ENCODE measurements around the gene SIGLEC11.
A peak's percentile ranks its signal among the peaks of the same experiment; 100 is the strongest.
"Not testable (repeated sequence)": the region's sequence is repeated elsewhere in the genome, so short reads cannot be mapped to it uniquely, and the experiment has no call there.

SIGLEC11 gene

DNA sequence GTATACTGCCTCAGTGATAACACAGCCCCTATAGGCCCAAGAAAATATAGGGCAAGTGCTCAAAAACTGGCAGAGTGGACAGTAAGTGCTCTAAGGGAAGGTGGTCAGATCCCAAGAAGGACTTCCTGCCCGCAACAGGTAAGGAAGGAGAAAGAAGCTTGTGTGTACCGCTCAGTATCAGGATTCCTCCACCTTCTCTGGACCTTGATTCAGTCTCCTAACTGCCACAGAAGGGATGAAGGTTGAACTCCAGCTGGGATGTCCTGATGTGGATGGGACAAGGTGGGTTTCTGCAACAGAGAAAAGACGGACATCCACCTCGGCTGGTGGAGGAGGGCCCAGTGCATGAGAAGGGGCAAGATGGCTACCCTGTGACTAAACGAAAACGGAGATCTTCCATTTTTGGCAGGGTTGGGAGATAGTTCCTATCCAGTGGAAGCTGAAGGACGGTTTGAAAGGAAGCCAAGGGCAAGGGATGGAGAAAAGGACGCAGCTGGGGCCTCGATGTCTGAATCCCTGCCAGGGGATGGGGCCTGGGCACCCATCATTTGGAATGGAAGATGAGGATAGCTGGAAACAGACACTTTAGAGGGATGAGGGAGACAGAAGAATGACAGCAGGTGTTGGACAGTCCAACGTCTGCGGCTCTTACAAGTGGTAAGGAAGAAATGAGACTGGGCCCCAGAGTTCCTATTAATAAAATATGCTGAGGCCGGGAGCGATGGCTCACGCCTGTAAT is 33.3 kb downstream of the SIGLEC11 start:
- no peak for DNase-seq (ENCODE audit: low spot score)
- no peak for FAIRE-seq

GRCh38 chr19:49926515-49926914 is 34.5 kb downstream of the SIGLEC11 start:
- no peak for DNase-seq (ENCODE audit: low spot score)
- FAIRE-seq: no peak

- no peak for DNase-seq (ENCODE audit: low spot score)
- no peak for FAIRE-seq
Measured at GRCh38 chr19:49925486-49925885, 35.5 kb downstream of the SIGLEC11 start.

DNA sequence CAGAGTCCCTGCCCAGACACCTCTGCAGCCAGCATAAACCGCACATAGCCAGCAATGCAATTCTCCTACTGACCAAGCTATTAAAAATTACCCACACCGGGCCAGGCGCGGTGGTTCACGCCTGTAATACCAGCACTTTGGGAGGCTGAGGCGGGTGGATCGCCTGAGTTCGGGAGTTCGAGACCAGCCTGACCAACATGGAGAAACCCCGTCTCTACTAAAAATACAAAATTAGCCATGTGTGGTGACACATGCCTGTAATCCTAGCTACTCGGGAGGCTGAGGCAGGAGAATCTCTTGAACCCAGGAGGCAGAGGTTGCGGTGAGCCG is 36.1 kb downstream of the SIGLEC11 start:
- FAIRE-seq; DNase-seq (ENCODE audit: low spot score): not testable (repeated sequence)

DNA sequence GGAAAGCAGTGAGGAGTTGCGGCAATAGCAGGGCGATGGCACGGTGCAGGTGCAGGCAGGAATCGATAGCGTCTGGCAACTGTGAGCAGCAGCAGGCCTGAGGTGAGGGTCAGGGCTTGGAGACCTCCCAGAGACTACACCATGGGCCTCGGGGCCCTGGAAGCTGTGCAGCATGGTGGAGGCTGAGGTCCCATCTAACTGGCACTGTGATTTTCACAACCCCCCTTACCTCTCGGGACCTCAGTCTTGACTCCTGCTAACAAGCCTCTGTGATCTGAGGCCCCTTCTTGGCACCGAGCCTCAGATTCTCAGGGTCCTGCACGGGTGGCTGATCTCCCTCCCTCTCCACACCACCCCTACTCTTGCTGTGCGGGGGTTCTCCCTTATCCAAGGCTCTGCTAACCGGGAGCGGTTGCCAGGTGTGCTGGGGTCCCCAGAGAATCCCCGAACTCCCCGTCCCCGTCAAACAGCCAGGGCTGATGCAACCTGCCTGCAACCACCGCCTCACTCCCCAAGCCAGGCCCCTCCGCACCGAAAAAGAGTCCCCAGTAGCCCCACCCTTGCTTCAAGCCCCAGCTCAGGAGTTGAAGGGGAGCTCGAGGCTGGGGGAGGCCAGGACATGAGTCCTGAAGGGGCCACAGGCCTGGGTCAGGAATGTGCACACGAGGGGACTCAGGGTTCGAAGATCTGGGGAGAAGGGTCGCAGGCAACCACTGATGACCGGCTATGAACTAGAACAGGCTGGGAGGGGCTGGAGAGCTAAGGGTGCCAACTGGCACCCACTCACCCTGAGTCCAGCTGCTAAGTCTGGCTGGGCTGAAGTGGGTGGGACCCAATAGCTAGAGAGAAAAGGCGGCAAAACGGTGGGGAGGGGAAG is 36.7 kb downstream of the SIGLEC11 start:
- DNase-seq (ENCODE audit: low spot score) (no peak), FAIRE-seq (no peak)

- DNase-seq (ENCODE audit: low spot score) (no peak), FAIRE-seq (no peak)
Measured at GRCh38 chr19:49923055-49924003, 37.6 kb downstream of the SIGLEC11 start.

- FAIRE-seq (no peak), DNase-seq (ENCODE audit: low spot score) (peak; percentile 60)
Measured at GRCh38 chr19:49921871-49922795, 38.8 kb downstream of the SIGLEC11 start.

DNA sequence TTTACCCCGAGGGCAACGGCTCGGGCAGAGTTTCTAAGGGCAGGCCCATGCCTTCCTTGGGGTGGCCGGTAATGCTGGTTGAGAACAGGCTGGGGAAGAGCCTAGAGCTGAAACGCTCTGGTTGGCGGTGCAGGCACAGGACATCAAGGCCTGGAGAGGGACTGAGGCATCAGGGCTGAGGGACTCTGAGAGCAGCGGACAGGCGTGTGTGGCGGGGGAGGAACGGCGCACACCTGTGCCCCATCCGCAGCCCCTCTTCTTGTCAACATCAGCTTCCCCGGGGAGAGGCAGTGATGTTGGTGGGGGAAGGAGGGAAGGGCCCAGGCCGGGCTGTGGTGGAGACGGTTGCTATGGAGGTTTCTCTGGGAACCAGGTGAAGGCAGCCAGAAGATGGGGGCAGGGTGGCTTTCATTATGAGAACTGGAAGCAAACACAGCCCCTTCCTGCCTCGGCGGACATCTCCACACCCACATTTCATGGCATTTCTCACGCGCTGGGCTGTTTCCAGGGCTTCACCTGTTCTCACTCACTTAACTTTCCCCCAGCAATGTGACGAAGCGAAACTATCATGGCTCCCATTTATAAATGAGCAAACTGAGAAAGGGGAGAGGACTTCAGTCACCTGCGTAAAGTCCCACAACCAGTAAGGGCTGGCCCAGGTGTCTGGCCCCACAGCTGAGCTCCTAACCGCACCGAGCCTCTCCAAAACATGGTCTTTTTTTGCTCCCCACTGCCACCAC is 40.2 kb downstream of the SIGLEC11 start:
- FAIRE-seq (no peak), DNase-seq (ENCODE audit: low spot score) (no peak)

- FAIRE-seq (no peak), DNase-seq (ENCODE audit: low spot score) (no peak)
Measured at GRCh38 chr19:49918089-49918488, 42.9 kb downstream of the SIGLEC11 start.

DNA sequence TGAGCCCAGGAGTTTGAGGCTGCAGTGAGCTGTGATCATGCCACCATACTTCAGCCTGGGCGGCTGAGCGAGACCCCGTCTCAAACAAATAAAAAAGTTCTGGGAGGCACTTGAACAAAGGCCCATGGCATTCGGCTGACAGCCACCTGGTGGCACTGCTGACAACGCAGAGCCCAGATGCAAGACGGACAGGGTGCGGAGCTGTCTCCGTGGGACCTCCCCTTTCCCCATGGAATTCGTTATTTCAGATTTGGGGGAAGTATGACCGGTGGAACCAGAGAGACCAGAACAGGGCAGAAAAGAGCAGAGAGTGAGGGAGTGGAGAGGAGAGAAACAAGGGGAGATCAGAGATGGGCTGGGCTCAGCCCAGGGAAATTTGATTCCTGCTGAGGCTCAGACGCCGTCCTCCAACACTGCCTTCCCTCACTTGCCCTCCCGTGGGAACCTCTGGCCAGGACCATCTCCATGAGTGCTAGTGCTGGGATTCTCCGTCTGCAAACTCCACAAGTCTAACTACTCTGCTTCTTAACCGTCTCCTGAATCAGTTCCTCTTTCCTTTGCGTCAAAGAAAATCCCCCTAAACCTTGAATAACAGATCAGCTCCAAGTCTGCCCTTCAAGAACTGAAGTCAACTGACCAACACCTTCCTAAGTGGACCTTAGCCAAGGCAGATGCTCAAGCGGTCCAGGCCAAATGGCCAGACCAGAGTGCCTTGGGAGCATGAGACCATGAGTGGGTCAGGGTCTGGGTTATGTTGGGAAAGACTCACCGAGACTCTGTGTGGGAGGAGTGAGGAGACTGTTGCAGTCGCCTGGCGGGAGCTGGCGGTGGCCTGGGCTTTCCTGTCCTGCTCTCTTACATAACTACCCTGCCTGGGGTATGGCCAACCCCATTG is 43.9 kb downstream of the SIGLEC11 start:
- DNase-seq (ENCODE audit: low spot score) (no peak), FAIRE-seq (no peak)

GRCh38 chr19:49915271-49915670 is 45.7 kb downstream of the SIGLEC11 start:
- DNase-seq (ENCODE audit: low spot score) (no peak), FAIRE-seq (no peak)

DNA sequence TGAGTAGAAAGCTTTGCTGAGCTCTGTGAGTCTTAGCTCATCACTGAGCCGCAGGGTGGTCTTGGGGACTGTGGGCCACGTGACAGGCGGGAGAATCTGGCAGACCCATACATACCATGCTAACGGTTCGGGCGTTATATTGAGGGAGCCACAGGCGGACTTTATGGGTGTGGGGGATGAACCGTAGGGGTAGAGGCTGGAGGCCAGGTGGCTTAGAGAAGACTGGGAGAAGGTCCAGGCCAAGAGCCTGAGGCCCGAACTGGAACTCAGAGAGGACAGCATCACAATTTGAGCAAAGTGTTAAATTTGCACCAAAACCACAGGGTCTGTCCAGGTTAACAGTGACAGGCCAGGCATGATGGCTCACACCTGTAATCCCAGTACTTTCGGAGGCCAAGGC is 47.3 kb downstream of the SIGLEC11 start:
- FAIRE-seq: no peak
- no peak for DNase-seq (ENCODE audit: low spot score)

- DNase-seq (ENCODE audit: low spot score): no peak
- no peak for FAIRE-seq
Measured at GRCh38 chr19:49912965-49913685, 47.8 kb downstream of the SIGLEC11 start.

DNA sequence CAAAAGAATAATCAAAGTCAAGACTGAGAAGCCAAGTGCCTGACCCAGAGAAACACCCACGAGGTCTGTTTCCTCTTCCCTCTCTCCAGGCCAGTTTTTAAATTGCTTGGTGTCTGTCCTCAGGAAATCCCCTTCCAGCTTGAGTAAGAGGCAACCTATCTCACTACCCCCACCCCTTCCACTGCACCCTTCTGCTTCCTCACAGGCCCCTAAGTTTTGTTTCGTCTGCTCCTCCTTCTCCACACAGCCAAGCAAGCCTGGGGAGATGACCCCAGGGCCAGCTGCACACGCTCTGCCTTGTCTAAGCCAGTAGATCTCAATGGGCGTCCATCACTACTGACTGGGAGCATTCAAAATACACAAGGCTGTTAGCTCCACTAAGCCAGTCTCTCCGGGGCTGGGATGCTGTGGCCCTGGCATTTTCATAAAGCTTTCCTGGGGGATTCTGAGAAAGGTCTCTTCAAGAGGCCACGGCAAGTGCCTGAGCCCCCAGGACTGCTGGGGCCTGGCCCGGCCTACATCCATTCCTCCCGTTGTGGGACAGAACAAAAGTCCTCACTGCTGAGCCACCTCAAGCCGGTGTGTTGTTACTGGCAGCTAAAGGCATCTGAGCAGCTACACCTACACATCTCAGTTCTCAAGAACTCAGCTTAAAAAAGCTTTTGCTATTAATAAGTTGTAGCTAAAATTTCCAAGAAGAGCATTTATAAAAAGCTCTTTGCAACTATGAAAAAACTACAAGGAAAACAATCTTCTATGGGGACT is 49.4 kb downstream of the SIGLEC11 start:
- DNase-seq (ENCODE audit: low spot score) (no peak), FAIRE-seq (no peak)

- DNase-seq (ENCODE audit: low spot score) (no peak), FAIRE-seq (no peak)
Measured at GRCh38 chr19:49910179-49910578, 50.8 kb downstream of the SIGLEC11 start.

DNA sequence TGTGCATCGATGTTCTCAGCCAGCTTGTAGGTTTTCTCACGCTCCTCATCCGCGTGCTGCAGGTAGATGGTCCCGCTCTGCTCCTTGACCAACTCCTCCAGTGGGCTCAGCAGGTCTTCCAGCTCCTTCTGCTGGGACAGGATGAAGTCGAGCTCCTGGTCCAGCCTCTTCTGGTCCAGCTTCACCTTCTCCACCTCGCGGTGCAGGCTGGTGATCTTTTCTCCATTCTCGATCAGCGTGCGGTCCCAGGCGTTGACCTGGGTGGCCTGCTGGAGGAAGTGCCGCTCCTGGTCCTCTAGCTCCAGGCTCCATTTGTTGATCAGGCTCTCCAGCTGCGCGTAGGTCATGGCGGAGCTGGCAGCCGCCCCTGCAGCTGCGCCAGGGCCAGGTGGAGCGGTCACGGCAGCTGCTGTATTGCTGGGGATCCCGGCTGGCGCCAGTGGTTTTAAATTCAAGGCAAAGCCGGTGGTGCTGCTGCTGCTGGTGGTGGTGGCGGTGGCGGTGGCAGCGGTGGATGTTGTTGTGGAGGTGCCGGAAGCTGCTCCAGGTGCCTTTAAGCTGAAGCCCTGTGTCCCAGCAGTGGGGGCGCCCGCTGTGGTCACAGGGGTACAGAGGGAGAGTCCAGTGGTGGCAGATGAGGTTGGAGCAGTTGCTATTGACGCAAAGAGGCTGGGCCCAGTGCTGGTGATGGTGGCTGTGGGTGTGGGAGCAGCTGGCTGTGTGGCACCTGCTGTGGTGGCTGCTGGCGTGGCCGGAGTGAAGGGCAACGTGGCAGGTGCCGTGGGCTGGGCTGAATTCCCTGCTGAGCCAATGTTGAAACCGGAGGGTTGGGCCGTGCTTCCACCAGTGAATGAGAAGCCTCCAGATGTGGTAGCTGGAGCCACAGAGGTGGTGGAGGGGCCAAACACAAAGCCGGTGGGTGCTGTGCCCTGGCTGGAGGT is 52.2 kb downstream of the SIGLEC11 start:
- no peak for FAIRE-seq
- no peak for DNase-seq (ENCODE audit: low spot score)
